Caco-2 (cell line): ENCODE measurements around the gene MAGEB17. TPM values are rescaled to one million over a fixed set of nuclear protein-coding genes. Genes with fewer than 3 reads are reported as not detected.

ENCODE experiments used
- Bru-seq: library from RNA; stranded (reverse); fragments of 400-500 nt; gene quantifications from one replicate; lab custom pipeline; 2021; lab: Mats Ljungman, UMichigan
- BruChase-seq, 2 experiments: library from RNA; stranded (reverse); fragments of 400-500 nt; gene quantifications; one replicate each; lab custom pipeline; 2021; lab: Mats Ljungman, UMichigan
- BruUV-seq: library from RNA; stranded (reverse); fragments of 400-500 nt; replicated peaks from 2 replicates; lab custom pipeline; 2021; lab: Mats Ljungman, UMichigan
- CTCF ChIA-PET: fragments of 300-600 bp; sonication (Branson Sonifier 250); formaldehyde crosslinking; loops from one replicate; lab custom pipeline; 2022; ENCODE audit warnings: antibody characterized with exemption; lab: Charles Lee
- POLR2A ChIA-PET: fragments of 300-600 bp; sonication (Branson Sonifier 250); formaldehyde crosslinking; loops from one replicate; lab custom pipeline; 2022; ENCODE audit warnings: antibody characterized with exemption; lab: Charles Lee
- DNase-seq, 2 experiments: peaks; one replicate each; pipeline versions ENCODE4 v3.0.0 to v3.0.0-alpha.2; 2020 to 2022
- H3K27me3 ChIP-seq: replicated peaks from 2 replicates; pipeline ENCODE4 v1.6.0; 2011; ENCODE audit warnings: low read length; ENCODE audit not compliant: control insufficient read depth, insufficient read depth
- H3K36me3 ChIP-seq: 2 replicates; pipeline ENCODE4 v1.5.1; 2011; ENCODE audit warnings: low read length; ENCODE audit not compliant: control insufficient read depth, insufficient read depth
- H3K4me1 ChIP-seq: fragments of 250-450 bp; sonication (Bioruptor Pico); 2 replicates; pipeline ENCODE4 v1.5.1; 2020; ENCODE audit warnings: mild to moderate bottlenecking
- H3K4me3 ChIP-seq: 2 replicates; pipeline ENCODE4 v1.5.1; 2011; ENCODE audit warnings: low read depth, mild to moderate bottlenecking, control low read depth, low read length
- H3K9me3 ChIP-seq: fragments of 250-450 bp; sonication (Bioruptor Pico); 2 replicates; pipeline ENCODE4 v1.5.1; 2020; ENCODE audit warnings: mild to moderate bottlenecking, moderate library complexity
- H3K27ac Mint-ChIP-seq: one replicate; pipeline ENCODE4 v1.8.0; 2022; ENCODE audit warnings: mixed read lengths; ENCODE audit not compliant: unreplicated experiment
- H3K27me3 Mint-ChIP-seq: one replicate; pipeline ENCODE4 v1.8.0; 2022; ENCODE audit warnings: mixed read lengths; ENCODE audit not compliant: insufficient read depth, unreplicated experiment
- H3K36me3 Mint-ChIP-seq: one replicate; pipeline ENCODE4 v1.8.0; 2022; ENCODE audit warnings: mild to moderate bottlenecking, mixed read lengths; ENCODE audit not compliant: insufficient read depth, unreplicated experiment
- H3K4me1 Mint-ChIP-seq: one replicate; pipeline ENCODE4 v1.8.0; 2022; ENCODE audit warnings: low read depth, mixed read lengths; ENCODE audit not compliant: unreplicated experiment
- H3K4me3 Mint-ChIP-seq: one replicate; pipeline ENCODE4 v1.8.0; 2022; ENCODE audit warnings: mild to moderate bottlenecking, moderate library complexity, mixed read lengths; ENCODE audit not compliant: unreplicated experiment
- H3K9me3 Mint-ChIP-seq: one replicate; pipeline ENCODE4 v1.8.0; 2022; ENCODE audit warnings: mixed read lengths; ENCODE audit not compliant: unreplicated experiment
- intact Hi-C: fragments of 100-400 bp; cut with micrococcal nuclease; formaldehyde crosslinking; loops from one replicate; pipeline ENCODE4 v1.10.0; 2022; ENCODE audit not compliant: unreplicated experiment
- long read RNA-seq: library from polyadenylated mRNA; stranded (forward); transcript quantifications from one replicate; pipeline ENCODE4 v2.0.0, GENCODE V29; 2022
- total RNA-seq: library from RNA; stranded (reverse); gene quantifications from 2 replicates; pipeline ENCODE4 v1.2.3, GENCODE V29; 2022
- TF ChIP-seq, protein P1 (sequence below), 2 experiments: fragments of 200-600 bp in 1 of 2; IDR thresholded peaks; 1 replicate in 1 of 2; 2 replicates in 1 of 2; pipeline versions ENCODE4 v1.5.1 to v1.8.0; 2011 to 2022; ENCODE audit warnings: antibody characterized with exemption in 1 of 2, control low read depth in 1 of 2, inconsistent platforms in 1 of 2, low read depth in 1 of 2, low read length in 1 of 2, mild to moderate bottlenecking in 1 of 2, moderate library complexity in 1 of 2; ENCODE audit not compliant: insufficient read depth in 1 of 2, severe bottlenecking in 1 of 2, unreplicated experiment in 1 of 2

The MAGEB17 gene, protein sequence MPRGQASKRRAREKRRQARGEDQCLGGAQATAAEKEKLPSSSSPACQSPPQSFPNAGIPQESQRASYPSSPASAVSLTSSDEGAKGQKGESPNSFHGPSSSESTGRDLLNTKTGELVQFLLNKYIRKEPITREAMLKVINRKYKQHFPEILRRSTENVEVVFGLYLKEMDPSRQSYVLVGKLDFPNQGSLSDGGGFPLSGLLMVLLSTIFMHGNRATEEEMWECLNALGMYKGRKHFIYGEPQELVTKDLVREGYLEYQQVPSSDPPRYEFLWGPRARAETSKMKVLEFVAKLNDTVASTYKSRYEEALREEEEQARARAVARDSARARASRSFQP
- not detected in 2 replicates for total RNA-seq
- Bru-seq, nascent RNA: percentile 5 among the genes with signal in this experiment
- percentile 13 among the genes with signal in this experiment for BruChase-seq, experiment 1, labeled RNA remaining after a 2-hour chase
- BruChase-seq, experiment 2, labeled RNA remaining after a 6-hour chase: not detected
- long read RNA-seq: 0 reads

DNA sequence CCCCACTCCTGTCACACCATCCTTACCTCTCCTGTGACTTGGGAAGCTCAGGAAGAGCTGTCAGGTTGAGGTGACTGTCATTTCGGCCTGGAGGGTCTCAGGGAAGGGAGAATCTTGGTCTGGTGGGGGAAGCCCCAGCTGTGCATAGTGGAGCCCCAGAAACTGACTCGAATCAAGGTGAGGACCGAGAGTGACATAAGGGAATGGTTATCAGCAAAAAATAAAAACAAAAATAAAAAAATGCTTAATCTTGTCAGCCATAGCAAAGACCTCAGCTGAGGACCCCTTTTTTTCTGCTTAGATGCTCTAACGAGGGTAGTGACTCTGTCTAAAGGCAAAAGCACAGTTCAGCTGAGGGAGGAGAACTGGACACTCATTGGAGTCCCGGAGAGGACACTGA is at the start of gene MAGEB17:
TSS of gene MAGEB17 (plus strand) at position 301 of the 400 bp plus-strand sequence. CDS start 2,902 bp downstream, outside the sequence.
- TF ChIP-seq, protein P1, sequence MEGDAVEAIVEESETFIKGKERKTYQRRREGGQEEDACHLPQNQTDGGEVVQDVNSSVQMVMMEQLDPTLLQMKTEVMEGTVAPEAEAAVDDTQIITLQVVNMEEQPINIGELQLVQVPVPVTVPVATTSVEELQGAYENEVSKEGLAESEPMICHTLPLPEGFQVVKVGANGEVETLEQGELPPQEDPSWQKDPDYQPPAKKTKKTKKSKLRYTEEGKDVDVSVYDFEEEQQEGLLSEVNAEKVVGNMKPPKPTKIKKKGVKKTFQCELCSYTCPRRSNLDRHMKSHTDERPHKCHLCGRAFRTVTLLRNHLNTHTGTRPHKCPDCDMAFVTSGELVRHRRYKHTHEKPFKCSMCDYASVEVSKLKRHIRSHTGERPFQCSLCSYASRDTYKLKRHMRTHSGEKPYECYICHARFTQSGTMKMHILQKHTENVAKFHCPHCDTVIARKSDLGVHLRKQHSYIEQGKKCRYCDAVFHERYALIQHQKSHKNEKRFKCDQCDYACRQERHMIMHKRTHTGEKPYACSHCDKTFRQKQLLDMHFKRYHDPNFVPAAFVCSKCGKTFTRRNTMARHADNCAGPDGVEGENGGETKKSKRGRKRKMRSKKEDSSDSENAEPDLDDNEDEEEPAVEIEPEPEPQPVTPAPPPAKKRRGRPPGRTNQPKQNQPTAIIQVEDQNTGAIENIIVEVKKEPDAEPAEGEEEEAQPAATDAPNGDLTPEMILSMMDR (IDR thresholded peaks at IDR 0.05; ENCODE audit: insufficient read depth in 1 of 2, low read depth in 1 of 2, low read length in 1 of 2, severe bottlenecking in 1 of 2, unreplicated experiment in 1 of 2): no peak
- intact Hi-C loops: no loop called here
- DNase-seq: no peak
- H3K9me3 ChIP-seq: no peaks in the 10 kb centered on the region
- H3K27ac Mint-ChIP-seq: no peak within 1 kb of the TSS
- ChIA-PET CTCF (no interaction called here), POLR2A (no interaction called here)
- no peak within 1 kb of the TSS for H3K4me3 ChIP-seq
- H3K36me3 Mint-ChIP-seq: no peaks in the 10 kb centered on the region
- no peaks in the 10 kb centered on the region for H3K27me3 ChIP-seq
- BruUV-seq: no TSS peak
- no peaks in the 10 kb centered on the region for H3K4me1 ChIP-seq
- no peak within 1 kb of the TSS for H3K4me3 Mint-ChIP-seq
- no peaks in the 10 kb centered on the region for H3K4me1 Mint-ChIP-seq
- no peaks in the 10 kb centered on the region for H3K9me3 Mint-ChIP-seq
- no peaks in the 10 kb centered on the region for H3K36me3 ChIP-seq
- no peaks in the 10 kb centered on the region for H3K27me3 Mint-ChIP-seq

DNA sequence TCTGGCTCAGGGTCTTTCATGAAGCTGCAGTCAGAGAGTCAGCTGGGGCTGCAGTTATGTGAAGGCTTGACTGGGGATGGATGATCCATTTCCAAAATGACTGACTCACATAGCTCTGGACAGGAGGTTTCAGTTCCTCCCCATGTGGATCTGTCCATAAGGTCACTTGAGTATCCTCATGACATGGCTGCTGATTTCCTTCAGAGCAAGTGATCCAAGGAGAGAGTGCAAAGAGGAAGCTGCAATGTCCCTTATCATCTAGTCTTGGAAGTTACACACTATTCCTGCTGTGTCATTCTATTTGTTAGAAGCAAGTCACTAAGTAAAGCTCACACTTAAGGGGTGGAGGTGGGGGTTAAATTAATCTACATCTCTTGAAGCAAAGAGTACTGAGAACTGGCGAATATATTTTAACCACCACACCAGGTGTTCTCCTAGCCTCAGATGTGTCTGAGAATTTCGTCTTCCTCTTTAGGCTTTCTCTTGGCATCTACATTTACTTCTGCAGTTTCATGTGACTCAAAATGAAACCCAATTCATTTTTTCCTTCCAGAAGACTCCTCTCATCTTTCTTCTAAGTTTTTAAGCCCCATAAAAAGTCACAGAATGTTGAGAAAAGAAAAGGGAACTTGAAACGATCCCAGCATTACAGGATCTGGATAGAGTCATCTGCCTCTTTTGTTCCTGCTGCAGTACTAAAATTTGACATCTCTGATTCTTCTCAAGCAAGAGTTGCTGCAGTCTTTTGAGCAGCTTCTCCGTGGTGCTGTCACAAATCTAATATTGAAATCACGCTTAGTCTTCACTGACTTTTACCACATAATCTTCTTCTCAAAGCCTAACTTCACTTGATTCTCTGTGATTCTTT is 47.7 kb upstream of the MAGEB17 start:
- H3K27me3 Mint-ChIP-seq: no peaks in the 10 kb centered on the region
- ChIA-PET CTCF (no interaction called here), POLR2A (no interaction called here)
- H3K9me3 Mint-ChIP-seq: no peaks in the 10 kb centered on the region
- H3K36me3 Mint-ChIP-seq: no peaks in the 10 kb centered on the region
- no peak for DNase-seq
- H3K4me1 Mint-ChIP-seq: no peaks in the 10 kb centered on the region
- no peak overlapping the region for H3K4me3 Mint-ChIP-seq
- no peak overlapping the region for H3K27ac Mint-ChIP-seq
- H3K4me3 ChIP-seq: no peak overlapping the region
- H3K36me3 ChIP-seq: no peaks in the 10 kb centered on the region
- BruUV-seq: no TSS peak
- TF ChIP-seq, protein P1 (IDR thresholded peaks at IDR 0.05; ENCODE audit: insufficient read depth in 1 of 2, low read depth in 1 of 2, low read length in 1 of 2, severe bottlenecking in 1 of 2, unreplicated experiment in 1 of 2): no peak
- no peaks in the 10 kb centered on the region for H3K9me3 ChIP-seq
- H3K4me1 ChIP-seq: no peaks in the 10 kb centered on the region
- H3K27me3 ChIP-seq: no peaks in the 10 kb centered on the region
- intact Hi-C loops: loop anchor here (5.0 to 10.0 kb wide), 2 partner anchors 187 to 575 kb away; no protein-coding TSS in a partner anchor

DNA sequence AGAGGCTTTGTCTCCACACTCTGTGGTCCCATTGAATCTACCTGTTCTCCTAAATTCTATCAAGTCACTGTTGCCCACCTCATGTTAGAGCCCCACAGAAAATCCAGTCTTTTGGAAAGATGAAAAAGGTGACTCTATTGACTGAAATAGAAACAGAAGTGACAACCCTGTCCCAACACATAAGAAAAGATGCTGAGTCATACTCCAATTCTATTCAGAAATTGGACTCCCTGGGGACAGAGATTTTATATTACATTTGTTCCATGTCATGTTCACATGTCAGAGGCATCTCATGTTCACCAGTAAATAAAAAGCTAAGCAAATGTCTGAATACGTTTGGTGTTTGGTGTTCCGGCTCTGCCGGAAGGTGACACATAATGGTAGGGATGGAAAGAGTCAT is 46.9 kb upstream of the MAGEB17 start:
- H3K36me3 Mint-ChIP-seq: no peaks in the 10 kb centered on the region
- no TSS peak for BruUV-seq
- H3K27me3 Mint-ChIP-seq: no peaks in the 10 kb centered on the region
- intact Hi-C loops: loop anchor here (5.0 to 10.0 kb wide), 2 partner anchors 188 to 574 kb away; no protein-coding TSS in a partner anchor
- TF ChIP-seq, protein P1 (IDR thresholded peaks at IDR 0.05; ENCODE audit: insufficient read depth in 1 of 2, low read depth in 1 of 2, low read length in 1 of 2, severe bottlenecking in 1 of 2, unreplicated experiment in 1 of 2): no peak
- Histone ChIP-seq H3K36me3 (no peaks in the 10 kb centered on the region), H3K27me3 (no peaks in the 10 kb centered on the region), H3K4me3 (no peak overlapping the region), H3K4me1 (no peaks in the 10 kb centered on the region), H3K9me3 (no peaks in the 10 kb centered on the region)
- H3K27ac Mint-ChIP-seq: no peak overlapping the region
- H3K9me3 Mint-ChIP-seq: no peaks in the 10 kb centered on the region
- POLR2A ChIA-PET: no interaction called here
- DNase-seq: no peak
- no peaks in the 10 kb centered on the region for H3K4me1 Mint-ChIP-seq
- H3K4me3 Mint-ChIP-seq: no peak overlapping the region
- CTCF ChIA-PET: no interaction called here
